GM12878 (cell line): ENCODE results near the gene PPP2R5B.

Source experiments
- ATF7 ChIP-seq: fragments of 450-650 bp; IDR thresholded peaks from 2 replicates; pipeline ENCODE4 v1.6.1; 2016; ENCODE audit warnings: low read depth, mild to moderate bottlenecking
- CEBPB ChIP-seq, 2 experiments: fragments of 150-350 bp in 1 of 2; IDR thresholded peaks; 2 replicates each; pipeline ENCODE4 v1.6.1; 2012 to 2014; ENCODE audit warnings: low read depth in 2 of 2, low read length in 2 of 2, borderline replicate concordance in 1 of 2, inconsistent platforms in 1 of 2
- E4F1 ChIP-seq: fragments of 450-650 bp; IDR thresholded peaks from 2 replicates; pipeline ENCODE4 v1.6.1; 2018; ENCODE audit warnings: borderline replicate concordance, mild to moderate bottlenecking; ENCODE audit not compliant: partially characterized antibody
- ELK1 ChIP-seq: IDR thresholded peaks from 2 replicates; pipeline ENCODE4 v1.6.1; 2012; ENCODE audit warnings: low read depth, low read length, improper control_type of control experiment
- EZH2 ChIP-seq: IDR thresholded peaks from 2 replicates; pipeline ENCODE4 v1.6.1; 2012; ENCODE audit warnings: low read depth, mild to moderate bottlenecking, control low read depth, inconsistent platforms, low read length, borderline replicate concordance; ENCODE audit not compliant: control insufficient read depth
- GABPA ChIP-seq: IDR thresholded peaks from 2 replicates; pipeline ENCODE4 v1.6.1; 2014; ENCODE audit warnings: antibody characterized with exemption, low read depth, mild to moderate bottlenecking, inconsistent platforms
- POLR2A ChIP-seq: IDR thresholded peaks from 2 replicates; pipeline ENCODE4 v1.6.1; 2011; ENCODE audit warnings: low read depth, mild to moderate bottlenecking, low read length
- RELB ChIP-seq: fragments of 450-650 bp; IDR thresholded peaks from 2 replicates; pipeline ENCODE4 v1.6.1; 2017; ENCODE audit warnings: low read depth, mild to moderate bottlenecking, moderate library complexity
- REST ChIP-seq: IDR thresholded peaks from 2 replicates; pipeline ENCODE4 v1.6.1; 2012; ENCODE audit warnings: mild to moderate bottlenecking, low read depth, low read length
- SUZ12 ChIP-seq: fragments of 200-600 bp; sonication (generic); IDR thresholded peaks from one replicate; pipeline ENCODE4 v1.6.1; 2018; ENCODE audit warnings: antibody characterized with exemption, mild to moderate bottlenecking; ENCODE audit not compliant: unreplicated experiment
- TAF1 ChIP-seq: IDR thresholded peaks from 2 replicates; pipeline ENCODE4 v1.6.1; 2011; ENCODE audit warnings: mild to moderate bottlenecking, low read depth, low read length, borderline replicate concordance
- ZNF207 ChIP-seq: fragments of 450-650 bp; IDR thresholded peaks from 2 replicates; pipeline ENCODE4 v1.6.1; 2014; ENCODE audit warnings: antibody characterized with exemption, mild to moderate bottlenecking, borderline replicate concordance

GRCh38 chr11:64919627-64920026 lies 4.9 kb upstream of the PPP2R5B start:
- TF ChIP-seq EZH2 (no peak), GABPA (no peak), SUZ12 (no peak), ZNF207 (no peak), ATF7 (no peak), REST (no peak), RELB (no peak), E4F1 (no peak), ELK1 (no peak), CEBPB (IDR thresholded peaks at IDR 0.05; ENCODE audit: borderline replicate concordance in 1 of 2, low read depth in 2 of 2, low read length in 2 of 2) (no peak), TAF1 (no peak), POLR2A (no peak)
